GM19438 (cell line): Measurements from ENCODE around the gene TMEM184A.

Experiments
- ATAC-seq: cut with Tn5 transposase; IDR thresholded peaks from one replicate; pipeline ENCODE4 v1.9.1; 2021; ENCODE audit warnings: low read depth; ENCODE audit not compliant: unreplicated experiment

TMEM184A gene

DNA sequence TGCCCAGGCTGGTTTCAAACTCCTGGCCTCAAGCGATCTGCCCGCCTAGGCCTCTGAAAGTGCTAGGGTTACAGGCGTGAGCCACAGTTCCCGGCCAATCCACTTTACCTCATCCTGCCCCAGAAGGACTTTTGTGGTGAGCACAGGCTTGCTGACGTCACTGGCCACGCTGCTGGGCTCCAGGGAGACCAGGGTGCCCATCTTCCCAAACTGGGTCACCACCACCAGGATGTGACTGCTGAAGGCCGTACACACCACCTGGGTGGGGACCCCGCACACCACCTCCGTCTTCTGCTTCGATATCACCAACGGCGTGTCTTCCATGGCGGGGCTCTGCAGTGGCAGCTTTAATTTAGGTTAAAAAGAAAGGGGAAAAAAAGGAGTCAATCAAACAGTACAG is 13.0 kb upstream of the TMEM184A start:
- no peak for ATAC-seq

DNA sequence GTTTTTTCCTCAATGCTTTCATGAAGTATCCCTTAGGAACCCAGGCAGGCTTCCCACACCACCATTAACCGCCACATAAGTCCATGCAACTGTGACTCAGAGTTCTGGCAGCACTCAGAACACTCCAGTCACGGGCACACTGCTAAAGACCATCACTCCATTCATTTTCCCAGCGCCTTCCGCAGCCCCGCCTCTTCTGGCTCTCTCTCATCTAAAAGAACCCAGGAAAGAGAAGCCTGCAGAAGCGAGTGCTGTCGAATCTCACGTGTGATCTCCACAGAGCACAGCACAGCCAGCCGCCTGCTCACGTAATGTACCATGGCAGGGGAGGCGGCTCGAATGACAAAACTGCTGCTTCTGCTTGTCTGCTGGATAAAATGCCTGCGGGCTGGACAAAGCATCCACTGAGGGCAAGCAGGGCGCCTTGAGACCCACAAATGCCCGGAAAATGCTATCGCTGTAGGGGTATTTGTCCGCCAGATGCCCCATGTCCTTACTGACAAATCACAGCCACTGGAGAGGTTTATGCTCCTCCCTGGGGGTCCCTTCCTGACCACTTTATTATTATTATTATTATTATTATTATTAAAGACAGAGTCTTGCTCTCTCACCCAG is 12.0 kb upstream of the TMEM184A start:
- ATAC-seq, result no peak

DNA sequence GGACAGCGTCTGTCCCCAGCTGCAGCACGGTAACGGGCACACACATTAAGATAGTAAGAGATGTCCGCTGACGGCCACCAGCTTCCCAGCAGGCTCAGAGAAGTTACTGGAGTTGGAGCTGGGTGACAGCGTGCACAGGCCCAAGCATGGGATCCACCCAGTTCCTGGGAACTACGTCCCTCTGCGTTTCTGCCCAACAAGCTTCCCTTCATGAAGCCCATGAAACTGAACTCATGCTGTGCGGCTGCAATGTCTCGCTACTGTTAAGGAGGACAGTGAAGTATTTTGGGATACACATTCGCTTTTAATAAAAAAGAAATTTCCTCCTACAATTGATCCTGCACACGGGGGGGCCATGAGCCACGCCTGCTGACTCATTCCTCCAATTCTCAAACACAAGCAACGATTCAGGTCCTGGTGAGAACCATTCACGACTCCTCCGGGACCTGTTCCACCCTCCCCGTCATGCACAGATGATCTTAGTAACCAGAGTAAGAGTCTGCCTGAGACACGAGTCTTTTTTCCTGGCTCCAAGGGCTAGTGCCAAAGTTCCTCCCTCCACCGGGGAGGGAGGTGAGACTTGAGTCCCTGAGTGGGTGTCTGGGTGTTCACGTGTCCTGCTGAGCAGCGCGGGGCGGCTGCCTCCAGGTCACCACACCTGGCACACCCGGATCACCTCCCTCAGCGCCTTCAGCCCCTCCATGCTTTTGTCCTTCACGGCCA is 11.2 kb upstream of the TMEM184A start:
- no peak for ATAC-seq

DNA sequence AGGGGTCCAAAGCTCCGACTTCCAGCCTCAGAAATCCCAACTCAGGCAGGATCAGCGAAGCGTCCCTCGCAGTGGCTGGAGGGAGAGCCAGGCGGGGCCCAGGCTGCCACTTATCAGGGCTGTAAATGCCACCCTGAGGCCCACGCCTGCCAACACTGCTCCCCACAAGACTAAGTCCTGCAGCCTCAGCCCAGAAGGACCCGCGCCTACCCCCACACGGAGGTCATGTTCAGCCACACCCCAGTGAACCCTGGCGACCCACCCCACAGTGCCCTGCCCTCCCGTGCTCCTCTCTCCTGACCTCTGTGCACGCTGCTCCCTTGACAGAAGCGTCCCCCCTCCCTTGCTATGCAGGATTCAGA is 10.7 kb upstream of the TMEM184A start:
- ATAC-seq, result no peak

DNA sequence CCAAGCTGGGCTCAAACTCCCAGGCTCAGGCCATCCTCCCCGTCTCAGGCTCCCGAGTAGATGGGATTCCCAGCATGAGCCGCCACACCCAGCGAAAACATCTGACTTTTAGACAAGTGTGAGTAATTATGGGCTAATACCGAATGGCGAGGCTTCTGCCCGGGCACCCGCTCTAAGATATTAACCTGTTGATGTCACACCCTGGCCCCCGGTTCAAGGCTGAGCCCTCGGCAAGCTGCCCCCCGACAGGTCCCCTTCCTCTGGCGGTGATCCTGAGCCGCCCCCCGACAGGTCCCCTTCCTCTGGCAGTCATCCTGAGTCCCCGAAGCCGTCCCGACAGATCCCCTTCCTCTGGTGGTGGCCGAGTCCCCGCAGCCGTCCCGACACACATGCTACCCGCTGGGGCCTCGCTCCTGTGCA is 8.6 kb upstream of the TMEM184A start:
- no peak for ATAC-seq

DNA sequence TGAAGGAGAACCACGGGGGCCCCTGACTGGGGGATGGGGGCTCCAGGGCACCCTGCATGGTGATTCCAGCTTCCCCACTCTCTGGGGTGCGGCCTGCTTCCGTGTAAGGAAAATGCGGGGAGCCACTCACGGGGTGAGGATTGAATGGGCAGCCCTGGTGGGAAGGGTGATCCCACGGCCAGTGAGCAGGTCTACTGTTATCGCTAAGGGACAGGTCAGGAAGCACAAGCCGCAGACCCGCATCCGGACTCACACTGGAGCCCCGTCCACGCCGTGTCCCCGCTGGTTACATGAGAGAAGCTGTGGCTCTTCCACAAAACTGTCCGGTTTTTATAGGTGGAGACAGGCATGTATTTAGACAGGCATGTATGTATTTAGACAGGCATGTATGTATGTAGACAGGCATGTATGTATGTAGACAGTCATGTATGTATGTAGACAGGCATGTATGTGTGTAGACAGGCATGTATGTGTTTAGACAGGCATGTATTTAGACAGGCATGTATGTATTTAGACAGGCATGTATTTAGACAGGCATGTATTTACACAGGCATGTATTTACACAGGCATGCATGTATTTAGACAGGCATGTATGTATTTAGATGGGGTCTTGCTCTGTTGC is 8.1 kb upstream of the TMEM184A start:
- no peak for ATAC-seq

DNA sequence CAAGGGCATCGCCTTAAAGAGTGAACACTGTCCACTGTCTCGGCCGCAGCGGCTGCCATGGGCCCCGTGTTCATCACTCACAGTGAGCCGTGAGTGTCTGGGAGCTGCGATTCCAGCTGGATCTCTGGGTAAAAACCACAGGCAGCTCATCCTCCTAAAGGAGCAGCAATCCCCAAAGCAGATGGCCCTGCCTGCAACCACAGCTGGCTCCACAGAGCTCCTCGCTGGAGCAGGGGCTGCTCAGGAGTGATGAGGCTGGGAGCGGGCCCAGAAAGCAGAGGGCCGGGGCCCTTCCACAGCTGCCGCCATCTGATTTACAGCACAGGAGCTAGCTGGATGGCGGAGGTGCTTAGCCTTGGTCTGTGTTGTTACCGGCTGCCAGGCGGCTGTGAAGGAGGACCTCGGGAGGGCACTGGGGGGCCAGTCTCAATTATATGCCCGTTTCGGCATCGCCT is 6.6 kb upstream of the TMEM184A start:
- ATAC-seq, result no peak

DNA sequence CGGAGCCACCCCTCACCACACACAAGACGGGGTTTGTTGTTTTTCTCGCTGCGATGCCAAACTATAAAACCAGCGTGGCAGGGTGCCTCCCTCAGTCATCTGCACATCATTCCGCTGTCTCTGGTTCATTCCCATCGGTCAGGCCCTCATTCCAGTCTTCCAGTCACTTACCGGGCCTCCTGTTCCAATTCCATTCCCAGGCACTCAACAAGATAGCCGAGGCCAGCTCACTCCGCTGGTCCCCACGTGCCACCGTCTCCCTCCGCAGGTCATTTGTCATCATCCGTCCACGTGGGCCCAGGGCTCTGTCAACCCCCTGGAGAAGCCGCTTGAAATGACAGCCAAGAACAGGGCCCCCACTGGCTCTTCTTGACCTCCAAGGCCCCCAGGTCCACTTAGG is 6.1 kb upstream of the TMEM184A start:
- ATAC-seq, result no peak

DNA sequence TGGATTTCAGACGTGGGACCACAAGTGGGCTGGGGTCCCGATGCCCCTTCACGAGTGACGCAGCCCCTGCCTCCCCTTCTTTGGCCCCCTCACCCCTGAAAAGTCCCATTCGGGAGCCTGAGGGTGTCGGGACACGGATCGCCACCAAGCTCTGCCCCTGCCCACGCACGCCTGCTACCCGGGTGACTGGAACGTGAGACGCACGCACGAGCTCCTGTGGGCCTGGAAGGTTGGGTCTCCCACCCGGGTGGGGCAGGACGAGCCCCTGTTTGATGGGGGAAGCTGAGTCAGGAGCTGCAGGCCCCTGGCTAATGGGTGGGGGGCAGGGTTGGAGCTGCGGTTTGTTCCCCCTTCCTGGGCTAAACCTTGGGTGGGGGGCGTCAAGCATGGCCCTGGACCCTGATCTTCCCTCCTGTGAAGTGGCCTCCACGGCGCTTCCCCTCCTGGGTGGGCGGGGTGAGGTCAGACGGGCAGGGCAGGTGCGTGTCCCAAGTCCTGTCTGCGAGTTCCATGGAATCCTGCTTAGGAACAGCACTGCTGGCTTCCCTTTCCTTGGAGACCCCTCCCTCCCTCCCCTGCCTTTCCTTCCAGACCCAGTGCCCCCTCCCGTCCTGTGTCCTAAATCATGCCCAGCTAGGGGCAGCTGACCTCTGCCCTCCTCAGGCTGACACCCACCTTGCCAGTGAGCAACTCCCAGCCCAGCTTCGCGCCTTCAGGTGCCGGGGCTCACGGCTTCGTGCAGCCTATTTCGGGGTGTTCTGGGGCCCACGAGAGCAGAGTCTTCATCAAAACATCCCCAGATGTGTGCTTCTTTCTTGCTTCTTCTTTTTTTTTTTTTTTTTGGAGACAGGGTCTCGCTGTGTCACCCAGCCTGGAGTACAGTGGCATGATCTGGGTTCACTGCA is 5.3 kb upstream of the TMEM184A start:
- ATAC-seq, result no peak

DNA sequence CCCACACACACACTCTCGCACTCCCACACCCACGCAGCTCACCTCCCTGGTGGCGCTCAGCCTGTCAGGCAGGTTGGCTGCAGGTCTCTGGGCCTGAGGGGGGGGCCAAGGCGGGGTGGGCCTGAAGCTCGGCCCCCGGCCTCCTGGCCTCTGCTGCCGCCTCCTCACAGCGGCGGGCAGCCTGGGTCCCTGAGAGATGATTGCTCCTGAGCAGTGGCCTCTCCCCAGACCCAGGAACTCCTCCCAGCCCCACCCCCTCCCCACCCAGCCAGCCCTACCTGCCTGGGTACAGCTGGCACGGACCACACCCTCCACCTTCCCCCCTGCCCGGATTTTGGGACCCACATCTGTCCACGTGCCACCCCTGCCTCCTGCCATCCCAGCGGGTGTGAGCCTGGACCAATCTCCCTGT is 4.6 kb upstream of the TMEM184A start:
- no peak for ATAC-seq

DNA sequence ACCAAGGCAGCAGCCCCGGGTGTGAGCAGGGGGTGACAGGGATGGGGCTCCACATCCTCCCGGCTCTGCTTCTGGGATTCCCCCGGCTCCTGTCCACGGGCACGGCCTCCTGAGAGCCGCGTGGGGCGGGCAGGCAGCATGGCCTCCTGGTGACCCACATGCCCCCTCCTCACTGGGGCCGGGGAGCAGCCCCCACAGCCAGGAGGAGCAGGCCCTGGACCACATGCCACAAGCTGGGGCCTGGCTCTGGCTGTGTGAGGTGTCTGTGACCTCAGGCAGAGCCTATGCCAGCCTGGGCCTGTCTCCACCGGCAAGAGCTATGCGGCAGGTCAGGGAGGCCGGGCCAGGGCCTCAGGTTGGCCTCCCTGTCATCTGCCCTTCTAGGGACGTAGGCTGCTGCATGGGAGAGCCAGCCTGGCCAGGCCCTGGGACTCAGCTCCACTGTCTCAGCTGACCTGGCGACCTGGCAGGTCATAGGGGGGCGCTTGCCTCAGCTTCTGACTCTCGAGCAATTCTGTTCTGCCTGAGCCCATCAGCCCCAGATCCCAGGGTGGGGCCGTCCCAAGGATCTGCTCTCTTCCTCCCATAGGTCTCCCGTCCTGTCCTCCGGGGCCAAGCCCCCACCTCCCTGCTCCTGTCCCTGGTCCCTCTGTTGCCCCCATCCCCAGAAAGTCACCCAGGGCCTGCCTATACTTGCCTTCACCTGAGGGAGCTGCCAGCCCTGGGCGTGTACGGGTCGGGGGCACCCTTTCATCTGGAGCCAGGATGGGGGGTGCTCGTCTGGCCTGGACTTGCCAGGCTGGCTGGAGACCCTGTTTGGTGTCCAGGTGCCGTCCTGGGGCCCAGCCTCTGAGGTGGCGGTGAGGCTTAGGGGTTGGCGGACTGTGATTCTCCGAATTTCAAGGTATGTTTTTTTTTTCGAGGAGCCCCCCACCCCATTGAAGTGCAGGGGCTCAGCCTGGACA is 3.9 kb upstream of the TMEM184A start:
- ATAC-seq, result no peak

DNA sequence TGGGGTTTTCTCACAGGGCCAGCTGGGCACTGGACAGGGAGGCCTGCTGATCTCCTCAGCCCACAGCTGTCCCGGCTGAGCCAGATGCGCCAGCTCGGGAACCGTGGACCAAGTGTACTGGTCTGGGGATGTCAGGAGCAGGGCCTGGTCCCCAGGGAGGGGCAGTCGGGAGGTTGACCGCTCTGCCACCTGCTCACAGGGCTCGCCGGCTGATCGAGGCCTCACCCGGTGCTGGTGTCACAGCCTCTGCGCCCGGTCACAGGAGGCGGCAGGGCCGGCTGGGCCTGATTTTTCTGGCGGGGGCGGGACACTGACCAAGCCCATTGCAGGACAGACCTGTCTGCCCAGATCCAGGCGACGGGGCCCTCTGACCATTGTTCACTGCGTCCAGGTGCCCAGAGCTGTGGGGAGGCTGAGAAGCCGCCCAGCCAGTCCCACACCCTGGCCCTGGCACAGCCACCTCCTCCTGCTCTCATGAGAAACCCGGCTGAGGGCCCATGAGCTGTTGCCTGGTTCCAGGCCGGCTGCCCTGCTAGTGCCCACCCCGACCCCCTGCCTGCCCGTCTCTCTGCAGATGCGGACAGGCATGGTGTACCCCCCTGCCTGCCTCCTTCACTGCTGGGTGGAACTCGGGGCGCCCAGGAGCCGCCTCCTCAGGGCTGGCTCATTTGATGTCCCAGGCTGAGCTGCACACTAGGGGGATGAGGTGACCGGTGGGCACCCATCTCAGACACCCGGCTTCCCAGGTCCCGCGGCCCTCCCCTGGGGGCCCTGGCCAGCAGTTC is 3.0 kb upstream of the TMEM184A start:
- ATAC-seq, result no peak

DNA sequence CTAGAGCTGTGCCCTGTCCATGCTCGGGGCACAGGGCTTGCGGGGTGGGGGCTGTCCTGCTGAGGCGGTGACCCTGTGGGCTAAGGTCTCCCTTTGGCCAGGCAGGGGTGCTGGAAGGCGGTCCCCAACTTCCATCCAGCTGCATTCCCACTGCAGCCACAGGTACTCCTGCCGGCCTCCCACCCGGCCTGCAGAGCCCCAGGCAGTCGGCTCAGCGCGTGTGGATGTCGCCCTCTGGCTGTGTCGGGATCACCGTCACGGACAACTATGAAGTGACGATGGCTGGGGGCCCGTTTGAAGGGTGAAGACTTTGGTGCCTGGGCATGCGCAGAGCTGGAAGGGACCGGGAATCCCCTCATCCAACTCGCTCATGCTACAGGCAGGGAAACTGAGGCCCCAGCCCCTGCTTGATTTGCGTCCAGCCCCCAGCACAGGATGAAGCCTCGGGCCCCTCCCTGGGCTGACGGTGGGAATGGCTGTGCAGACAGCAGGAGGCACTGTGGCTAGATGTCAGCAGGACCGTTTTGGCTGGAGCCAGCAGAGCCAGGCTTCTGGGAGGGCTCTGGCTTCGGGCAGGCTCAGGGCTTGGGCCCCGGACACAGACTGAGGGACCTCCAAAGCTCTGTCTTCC is 2.3 kb upstream of the TMEM184A start:
- ATAC-seq, result no peak

DNA sequence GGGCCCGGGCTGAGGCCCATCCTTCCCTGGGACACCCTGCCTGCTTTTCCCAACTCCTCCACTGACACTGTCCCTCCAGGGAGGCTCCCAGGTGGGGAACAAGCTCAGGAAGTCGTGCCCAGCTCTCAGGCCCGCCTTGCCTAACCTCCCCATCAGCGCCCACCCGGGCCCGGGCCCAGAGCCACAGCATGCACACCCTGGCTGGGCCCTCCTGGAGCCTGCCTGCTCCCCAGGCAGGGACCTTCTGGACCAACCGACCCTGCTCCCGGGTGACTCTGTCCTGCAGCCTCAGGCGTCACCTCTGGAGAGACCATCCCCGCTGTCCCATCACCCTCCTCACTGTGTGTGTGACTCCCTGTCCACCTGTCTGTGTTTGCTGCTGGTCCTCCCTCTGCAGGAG is 1.8 kb upstream of the TMEM184A start:
- ATAC-seq, result no peak

DNA sequence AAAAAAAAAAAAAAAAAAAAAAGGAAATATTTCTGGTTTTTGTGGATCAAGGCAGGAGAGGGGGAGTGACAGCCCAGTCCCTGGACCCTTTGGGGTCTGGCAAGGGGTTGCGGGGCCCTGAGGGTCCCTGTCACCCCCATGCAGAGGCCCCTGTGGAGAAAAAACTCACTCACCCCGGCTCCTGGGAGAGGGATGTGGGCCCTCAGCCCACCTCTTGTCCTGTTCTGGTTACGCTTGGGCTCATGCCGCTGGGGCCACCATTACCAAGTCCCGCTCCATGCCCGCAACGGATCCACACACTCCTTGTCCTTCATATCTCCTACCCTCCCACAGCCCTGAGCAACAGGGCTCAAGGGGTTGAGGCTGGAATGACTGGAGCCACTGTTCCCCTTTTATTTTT is 1.0 kb upstream of the TMEM184A start:
- ATAC-seq, result no peak

DNA sequence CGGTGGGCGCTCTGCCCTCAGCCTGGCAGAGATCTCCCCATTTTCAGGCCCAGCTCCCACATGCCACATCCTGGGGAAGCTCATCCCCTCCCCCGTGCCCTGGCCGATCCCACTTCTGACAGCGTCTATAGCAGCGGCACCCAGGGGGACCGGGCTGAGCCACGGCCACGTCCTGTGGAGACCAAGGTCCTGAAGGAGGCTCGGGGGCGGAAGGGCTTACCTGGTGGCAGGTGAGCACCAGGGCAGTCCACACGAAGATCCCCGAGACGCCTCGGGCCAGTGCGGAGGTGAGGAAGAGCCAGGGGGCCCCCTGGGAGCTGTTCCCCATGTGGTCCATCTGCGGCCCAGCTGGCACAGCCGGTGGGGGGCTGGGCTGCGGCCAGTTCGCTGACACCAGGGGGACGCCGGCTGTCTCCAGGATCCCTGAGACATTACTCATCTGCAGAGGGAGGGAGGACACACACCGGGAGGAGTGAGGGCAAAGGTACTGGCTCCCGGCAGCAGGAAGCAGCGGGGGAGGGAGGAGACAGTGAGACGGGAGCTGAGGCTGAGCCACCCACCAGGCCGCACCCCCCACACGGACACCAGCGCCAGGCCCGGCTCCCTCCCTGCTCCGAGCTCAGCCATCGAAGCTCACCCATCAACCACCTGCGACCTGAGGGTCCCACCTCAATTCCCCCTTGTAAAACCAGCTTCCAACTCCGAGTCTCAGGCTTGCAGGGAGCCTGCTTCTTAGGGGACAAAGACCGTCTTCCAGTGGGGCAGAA is 776 bp downstream of the TMEM184A start:
- ATAC-seq, result no peak

DNA sequence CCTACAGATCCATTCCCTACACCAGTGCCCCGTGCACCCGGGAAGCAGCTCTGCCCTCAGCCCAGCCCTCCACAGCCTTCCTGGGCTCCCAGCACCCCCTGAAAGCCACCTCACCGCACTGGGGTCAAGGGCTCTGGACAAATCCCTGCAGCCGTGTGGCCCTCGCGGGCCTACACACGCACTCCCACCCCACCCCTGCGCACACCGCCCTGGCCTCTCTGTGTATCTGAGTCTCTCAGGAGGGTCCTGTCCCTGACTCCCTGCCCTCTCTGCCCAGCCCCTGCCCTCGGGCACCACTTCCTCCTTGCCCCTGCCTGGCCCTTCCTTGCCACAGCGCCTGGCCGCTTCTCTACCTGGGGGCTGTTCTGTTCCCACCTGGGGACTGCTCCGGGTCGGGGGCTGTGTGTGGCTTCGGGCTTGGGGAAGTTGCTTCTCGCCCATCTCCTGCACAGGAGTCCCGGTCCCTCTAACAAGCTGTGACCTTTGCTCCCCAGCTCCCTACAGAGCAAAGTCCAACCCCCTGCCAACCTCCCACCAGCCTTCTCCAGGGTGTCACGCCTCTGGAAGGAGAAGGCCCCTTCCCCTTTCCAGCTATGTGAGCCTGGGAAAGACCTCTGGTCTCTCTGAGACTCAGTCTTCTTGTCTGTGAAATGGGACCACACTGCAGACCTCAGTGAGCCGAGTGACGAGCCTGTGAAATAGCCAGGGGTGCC is 1.5 kb downstream of the TMEM184A start:
- no peak for ATAC-seq
